Rectal smooth muscle tissue (tissue), 1 donor: ENCODE measurements around the gene FAM120A.

Experiments
- H3K27ac ChIP-seq: one replicate; pipeline ENCODE4 v1.7.0; 2013; ENCODE audit warnings: low read depth, low read length, inconsistent platforms
- H3K27me3 ChIP-seq: one replicate; pipeline ENCODE4 v1.7.0; 2013; ENCODE audit warnings: low read length; ENCODE audit not compliant: control insufficient read depth, insufficient read depth
- H3K36me3 ChIP-seq: one replicate; pipeline ENCODE4 v1.7.0; 2013; ENCODE audit warnings: low read length; ENCODE audit not compliant: control insufficient read depth, insufficient read depth
- H3K4me1 ChIP-seq: one replicate; pipeline ENCODE4 v1.7.0; 2013; ENCODE audit warnings: low read length; ENCODE audit not compliant: control insufficient read depth, insufficient read depth
- H3K4me3 ChIP-seq: one replicate; pipeline ENCODE4 v1.7.0; 2013; ENCODE audit warnings: low read length
- H3K9ac ChIP-seq: one replicate; pipeline ENCODE4 v1.7.0; 2013; ENCODE audit warnings: low read length

FAM120A gene

DNA sequence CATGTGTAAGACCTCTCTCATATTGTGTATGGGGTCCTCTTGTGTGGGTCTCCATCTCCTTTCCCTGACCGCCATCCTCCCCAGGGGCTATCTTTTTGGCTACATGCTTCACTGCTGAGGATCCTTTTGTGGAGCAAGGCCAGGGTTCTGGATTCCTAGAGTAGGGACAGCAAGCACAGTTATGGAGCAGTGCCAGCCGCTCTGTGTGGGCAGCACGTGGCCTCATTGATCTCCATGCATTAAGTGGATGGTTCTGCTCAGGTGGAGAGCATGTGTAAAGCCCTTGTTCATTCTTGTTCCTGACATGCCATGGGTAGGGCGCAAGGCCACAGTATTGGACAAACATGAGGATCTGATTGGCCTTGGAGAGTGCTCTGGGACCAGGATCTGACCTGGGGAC is 133.8 kb downstream of the FAM120A start:
- H3K36me3 ChIP-seq = no peaks in the 10 kb centered on the region
- H3K4me3 ChIP-seq = no peak overlapping the region
- peaks cover 10% of the 10 kb centered on the region for H3K4me1 ChIP-seq
- no peak overlapping the region for H3K27ac ChIP-seq
- H3K9ac ChIP-seq = no peak overlapping the region
- no peaks in the 10 kb centered on the region for H3K27me3 ChIP-seq

DNA sequence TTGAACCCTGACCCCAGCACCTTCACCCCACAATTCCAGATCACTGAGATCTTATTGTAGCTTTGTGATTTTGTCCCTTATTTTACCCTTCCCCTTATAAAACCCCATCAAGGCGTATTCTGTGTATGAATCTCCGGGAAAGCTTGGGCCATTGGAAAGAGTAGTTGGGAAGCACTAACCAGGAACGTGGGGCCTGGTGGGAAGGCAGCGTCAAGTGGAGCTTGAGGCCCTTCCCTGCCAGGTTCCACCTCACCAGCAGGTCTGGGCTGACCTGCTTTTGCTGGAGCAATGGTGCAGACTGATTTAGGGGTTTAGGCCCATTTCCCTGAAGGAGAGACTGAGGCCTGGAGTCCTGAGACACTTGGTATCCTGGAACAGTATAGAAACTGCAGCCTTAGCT is 134.2 kb downstream of the FAM120A start:
- H3K9ac ChIP-seq = no peak overlapping the region
- H3K27me3 ChIP-seq = no peaks in the 10 kb centered on the region
- no peak overlapping the region for H3K4me3 ChIP-seq
- H3K27ac ChIP-seq = no peak overlapping the region
- H3K36me3 ChIP-seq = no peaks in the 10 kb centered on the region
- peaks cover 9% of the 10 kb centered on the region for H3K4me1 ChIP-seq

DNA sequence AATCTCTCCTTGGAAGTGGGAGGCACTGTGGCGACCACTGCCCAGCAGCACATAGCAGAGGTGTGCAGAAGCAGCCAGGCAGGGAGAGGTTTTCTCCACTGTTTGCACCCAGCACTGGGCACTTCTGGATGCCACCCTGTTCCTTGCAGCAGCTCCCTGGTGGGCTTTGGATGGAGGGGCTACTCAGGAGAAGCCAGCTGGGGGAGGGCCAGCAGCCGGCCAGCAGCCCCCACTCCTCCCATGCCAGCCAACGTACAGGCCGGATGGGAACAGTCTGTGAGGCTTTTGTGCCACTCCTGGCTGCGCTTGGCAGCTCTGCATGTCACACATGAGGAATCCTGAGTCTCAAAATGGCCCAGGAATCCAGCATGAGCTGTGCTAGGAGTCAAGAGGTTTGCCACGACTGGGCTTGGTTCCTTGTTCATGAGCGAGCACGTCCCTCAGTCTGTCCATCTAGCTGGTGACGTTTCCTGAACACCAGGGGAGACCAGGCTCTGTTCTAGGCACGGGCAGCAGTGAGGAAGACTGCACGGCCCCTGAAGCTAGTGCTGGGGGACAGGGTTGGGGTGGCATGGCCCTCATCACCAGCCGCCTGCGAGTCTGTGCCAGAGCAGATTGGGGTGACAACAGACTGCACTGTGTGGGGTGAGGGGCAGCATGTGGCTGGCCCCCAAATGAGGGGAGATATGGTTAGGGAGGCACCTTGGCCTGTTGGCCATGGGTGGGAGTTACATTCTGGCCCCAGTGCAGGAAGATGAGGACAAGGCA is 135.0 kb downstream of the FAM120A start:
- H3K4me3 ChIP-seq = no peak overlapping the region
- no peak overlapping the region for H3K27ac ChIP-seq
- H3K4me1 ChIP-seq = peaks cover 3% of the 10 kb centered on the region
- H3K36me3 ChIP-seq = no peaks in the 10 kb centered on the region
- no peak overlapping the region for H3K9ac ChIP-seq
- no peaks in the 10 kb centered on the region for H3K27me3 ChIP-seq

DNA sequence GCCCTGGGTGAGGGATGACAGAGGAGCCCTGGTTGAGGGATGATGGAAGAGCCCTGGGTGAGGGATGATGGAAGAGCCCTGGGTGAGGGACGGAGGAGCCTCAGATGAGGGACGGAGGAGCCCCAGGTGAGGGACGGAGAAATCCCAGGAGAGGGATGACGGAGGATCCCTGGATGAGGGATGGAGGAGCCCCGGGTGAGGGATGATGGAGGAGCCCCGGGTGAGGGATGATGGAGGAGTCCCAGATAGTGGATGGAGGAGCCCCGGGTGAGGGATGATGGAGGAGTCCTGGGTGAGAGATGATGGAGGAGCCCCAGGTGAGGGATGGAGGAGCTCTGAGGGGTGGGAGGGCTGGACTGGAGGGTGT is 135.8 kb downstream of the FAM120A start:
- H3K4me1 ChIP-seq = peaks cover 3% of the 10 kb centered on the region

DNA sequence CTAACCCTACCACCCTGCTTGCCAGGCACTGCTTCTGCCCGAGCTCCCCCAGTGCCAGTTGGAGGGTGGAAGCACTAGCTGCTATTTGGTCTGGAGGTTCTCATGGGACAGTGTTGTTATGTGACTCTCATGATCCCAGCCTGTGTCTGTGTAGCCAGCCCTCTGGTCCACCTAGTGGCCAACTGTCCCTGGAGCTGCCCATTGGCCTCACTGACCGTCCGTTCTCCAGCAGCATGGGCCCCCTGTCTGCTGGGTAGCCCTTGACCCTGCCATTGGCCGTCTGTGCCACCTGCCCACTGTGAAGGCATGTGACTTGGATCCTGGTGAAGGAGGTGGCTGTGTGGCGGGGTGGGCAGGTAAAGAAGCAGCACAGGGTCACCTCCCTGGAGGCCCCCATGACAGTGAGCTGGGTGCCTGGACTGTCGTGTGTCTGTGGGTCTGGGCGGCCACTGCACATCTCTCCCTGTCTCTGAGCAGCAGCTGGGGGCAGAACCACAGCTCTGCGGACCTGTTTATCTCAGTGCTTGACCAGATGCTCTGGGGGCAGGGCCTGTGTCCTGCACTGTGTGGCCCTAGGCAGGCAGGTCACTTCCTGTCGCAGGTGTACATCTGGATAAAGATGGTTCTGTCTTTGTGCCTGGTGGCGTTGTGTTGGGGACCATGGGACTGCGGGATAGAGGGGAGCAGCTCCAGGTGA is 136.3 kb downstream of the FAM120A start:
- H3K9ac ChIP-seq = no peak overlapping the region
- H3K36me3 ChIP-seq = no peaks in the 10 kb centered on the region
- no peaks in the 10 kb centered on the region for H3K27me3 ChIP-seq
- H3K4me3 ChIP-seq = no peak overlapping the region
- peaks cover 3% of the 10 kb centered on the region for H3K4me1 ChIP-seq
- H3K27ac ChIP-seq = no peak overlapping the region

More for the DNA sequence above, 135.8 kb downstream of the FAM120A start:
- Histone ChIP-seq H3K4me3 (no peak overlapping the region), H3K27me3 (no peaks in the 10 kb centered on the region), H3K36me3 (no peaks in the 10 kb centered on the region), H3K27ac (no peak overlapping the region), H3K9ac (no peak overlapping the region)

DNA sequence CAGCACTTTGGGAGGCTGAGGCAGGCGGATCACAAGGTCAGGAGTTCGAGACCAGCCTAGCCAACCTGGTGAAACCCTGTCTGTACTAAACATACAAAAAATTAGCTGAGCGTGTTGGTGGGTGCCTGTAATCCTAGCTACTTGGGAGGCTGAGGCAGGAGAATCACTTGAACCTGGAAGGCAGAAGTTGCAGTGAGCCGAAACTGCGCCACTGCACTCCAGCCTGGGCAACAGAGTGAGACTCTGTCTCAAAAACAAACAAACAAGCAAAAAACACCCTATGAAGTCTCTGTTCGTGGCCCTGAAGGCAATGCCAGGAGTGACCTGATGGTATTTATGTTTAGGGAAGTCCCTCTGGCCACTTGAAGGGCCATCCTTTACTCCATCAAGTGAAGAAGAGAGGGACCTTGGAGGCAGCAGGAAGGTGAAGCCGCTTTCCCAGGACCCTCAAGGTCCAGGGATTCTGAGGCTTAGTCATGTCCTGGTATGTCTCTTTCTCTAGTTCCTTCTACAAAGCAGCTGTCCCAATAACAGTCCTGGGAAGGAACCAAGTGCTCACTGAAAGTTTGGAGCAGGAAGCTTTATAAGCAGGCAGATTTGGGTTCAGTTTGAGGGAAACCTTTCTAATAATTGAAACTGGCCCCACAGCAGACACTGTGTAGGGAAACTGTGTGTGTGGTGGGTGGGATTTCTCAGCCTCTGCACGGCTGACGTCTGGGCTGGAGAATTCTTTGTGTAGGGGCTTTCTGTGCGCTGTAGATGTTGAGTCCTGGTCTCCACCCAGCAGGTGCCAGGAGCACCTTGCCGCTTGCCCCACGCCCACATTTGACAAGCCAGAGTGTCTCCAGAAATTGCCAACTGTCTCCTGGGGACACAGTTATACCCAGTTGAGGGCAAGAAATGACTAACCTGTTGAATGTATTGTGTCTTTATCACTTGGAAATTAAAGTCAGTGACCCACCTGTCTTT is 137.4 kb downstream of the FAM120A start:
- H3K27me3 ChIP-seq = no peaks in the 10 kb centered on the region
- peaks cover 3% of the 10 kb centered on the region for H3K4me1 ChIP-seq
- no peak overlapping the region for H3K27ac ChIP-seq
- H3K36me3 ChIP-seq = no peaks in the 10 kb centered on the region
- H3K9ac ChIP-seq = no peak overlapping the region
- no peak overlapping the region for H3K4me3 ChIP-seq

DNA sequence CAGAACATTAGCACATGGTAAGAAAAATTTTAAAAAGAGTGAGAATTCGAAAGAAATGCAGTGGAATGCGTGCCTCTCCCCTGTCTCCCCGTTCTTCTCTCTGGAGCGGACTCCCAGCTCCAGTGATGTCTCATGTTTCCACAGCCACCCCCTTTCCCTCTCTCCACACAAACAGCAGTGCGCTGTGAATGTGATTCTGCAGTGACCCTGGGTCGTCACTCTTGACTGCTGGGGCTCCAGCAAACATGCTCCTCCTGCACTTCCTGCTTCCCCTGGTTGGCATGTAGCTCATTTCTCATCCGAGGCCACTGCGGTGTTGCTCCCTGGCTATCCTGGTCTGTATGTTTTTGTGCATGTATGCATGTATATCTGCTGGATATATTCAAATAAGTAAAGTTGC is 138.2 kb downstream of the FAM120A start:
- H3K36me3 ChIP-seq = no peaks in the 10 kb centered on the region
- no peaks in the 10 kb centered on the region for H3K27me3 ChIP-seq
- no peak overlapping the region for H3K27ac ChIP-seq
- peaks cover 3% of the 10 kb centered on the region for H3K4me1 ChIP-seq
- H3K4me3 ChIP-seq = no peak overlapping the region
- no peak overlapping the region for H3K9ac ChIP-seq

DNA sequence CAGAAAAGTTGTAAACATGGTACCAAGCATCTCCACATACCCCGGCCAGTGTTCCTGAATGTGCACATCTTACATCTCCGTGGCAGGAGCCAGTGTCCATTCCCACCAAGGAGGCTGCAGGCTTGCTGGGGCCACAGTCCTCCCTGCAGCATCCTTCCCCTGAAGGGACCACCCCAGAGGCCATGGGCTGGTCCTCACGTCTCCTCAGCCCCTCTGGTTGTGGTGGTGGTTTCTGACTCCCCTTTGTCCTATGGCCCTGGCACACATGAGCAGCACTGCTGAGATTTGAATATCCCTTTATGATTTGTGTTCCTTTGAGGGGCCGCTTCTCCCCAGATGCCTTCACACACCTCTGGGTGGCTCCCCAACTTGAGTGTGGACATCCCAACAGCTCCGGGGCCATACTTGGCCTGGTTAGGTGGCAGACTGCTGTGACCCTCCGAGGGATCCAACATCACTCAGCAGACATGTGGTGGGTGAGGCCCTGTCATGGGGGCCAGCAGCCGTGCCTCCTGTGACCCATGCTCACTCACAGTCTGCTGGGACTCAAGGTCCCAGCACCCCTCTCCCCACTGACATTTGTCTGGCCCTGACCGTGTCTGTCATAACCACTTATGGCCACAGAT is 139.2 kb downstream of the FAM120A start:
- H3K27ac ChIP-seq = no peak overlapping the region
- H3K27me3 ChIP-seq = no peaks in the 10 kb centered on the region
- H3K4me1 ChIP-seq = peaks cover 3% of the 10 kb centered on the region
- H3K4me3 ChIP-seq = no peak overlapping the region
- H3K9ac ChIP-seq = no peak overlapping the region
- no peaks in the 10 kb centered on the region for H3K36me3 ChIP-seq

DNA sequence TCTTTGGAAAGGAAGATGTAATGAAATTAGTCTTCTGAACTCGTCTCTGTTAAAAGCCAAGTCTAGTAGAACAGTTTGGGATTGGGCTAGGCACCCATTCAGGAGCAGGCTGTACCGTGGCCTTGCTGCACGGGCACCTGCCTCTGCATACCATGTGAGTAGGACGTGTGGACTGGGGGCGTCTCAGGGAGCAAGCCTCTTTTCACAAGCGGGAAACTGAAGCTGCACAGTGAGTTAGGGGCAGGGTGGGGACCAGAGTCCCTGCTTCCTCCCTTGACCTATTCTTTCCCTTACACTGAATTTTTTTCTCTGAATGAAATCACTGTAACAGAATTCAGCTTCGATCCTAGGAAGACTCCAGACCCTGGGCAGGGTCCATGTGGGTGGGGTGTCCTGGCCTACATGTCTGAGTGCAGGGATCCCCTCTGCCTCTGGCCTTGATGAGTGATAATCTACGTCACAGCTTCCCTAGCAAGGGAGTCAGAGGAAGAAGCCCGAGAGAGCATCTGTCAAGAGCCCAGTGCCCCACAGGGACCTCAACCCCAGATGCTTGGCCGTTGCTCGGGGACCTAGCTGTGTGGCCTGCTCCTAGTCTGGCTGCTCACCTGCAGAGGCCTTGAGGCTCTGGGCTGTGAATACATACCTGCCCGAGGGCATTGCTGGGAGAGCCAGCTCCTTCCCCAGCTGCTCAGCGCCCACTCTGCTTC is 140.0 kb downstream of the FAM120A start:
- no peak overlapping the region for H3K27ac ChIP-seq
- no peaks in the 10 kb centered on the region for H3K36me3 ChIP-seq
- no peak overlapping the region for H3K9ac ChIP-seq
- H3K4me3 ChIP-seq = no peak overlapping the region
- no peaks in the 10 kb centered on the region for H3K27me3 ChIP-seq
- H3K4me1 ChIP-seq = peaks cover under 1% of the 10 kb centered on the region

DNA sequence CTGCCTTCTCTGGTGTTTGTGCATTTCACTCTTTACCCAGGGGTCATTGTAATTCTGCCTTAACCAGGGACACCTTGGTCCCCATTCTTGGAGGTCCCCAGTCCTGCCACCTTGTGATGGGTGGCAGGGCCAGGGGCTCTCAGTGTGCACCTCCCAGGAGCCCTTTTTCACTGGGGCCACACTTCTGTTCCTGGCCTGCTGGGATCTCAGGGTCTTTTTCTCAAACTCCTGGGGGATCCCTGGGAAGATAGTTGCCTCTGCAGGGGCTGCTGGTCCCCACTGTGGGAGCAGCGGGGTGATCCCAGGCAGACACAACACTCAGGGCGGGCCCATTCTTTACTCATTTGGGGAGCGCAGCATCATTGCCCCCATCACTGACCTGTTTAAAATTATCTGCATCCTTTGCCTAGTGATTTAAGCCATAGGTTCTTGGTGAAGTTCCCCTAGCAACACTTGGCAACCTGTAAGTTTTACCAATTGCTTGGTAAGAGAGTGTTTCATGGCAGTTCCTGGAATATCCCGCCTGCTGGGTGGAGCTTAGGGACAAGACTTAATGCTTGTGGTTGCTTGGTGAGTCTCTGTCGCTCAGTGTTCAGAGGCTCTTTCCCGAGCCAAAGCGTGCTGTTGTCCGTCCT is 140.6 kb downstream of the FAM120A start:
- no peak overlapping the region for H3K4me3 ChIP-seq
- no peaks in the 10 kb centered on the region for H3K27me3 ChIP-seq
- no peaks in the 10 kb centered on the region for H3K4me1 ChIP-seq
- no peaks in the 10 kb centered on the region for H3K36me3 ChIP-seq
- no peak overlapping the region for H3K9ac ChIP-seq
- H3K27ac ChIP-seq = no peak overlapping the region

DNA sequence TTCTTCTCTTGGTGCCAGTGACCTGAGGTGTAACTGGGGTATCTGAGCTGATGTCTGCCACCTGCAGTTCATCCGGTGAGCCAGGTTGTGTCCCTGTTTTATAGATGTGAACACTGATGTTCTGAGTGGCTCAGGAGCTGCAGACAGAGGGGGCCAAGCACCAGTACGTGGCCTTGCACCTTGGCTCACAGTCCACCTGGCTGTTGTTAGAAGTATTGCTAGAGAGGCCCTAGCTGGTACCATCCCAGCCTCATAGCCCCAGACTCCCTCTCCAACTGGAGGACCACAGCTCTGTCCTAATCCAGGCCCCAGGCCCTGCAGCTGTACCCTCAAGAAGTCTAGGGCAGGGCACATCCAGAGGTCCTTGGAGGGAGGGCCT is 141.1 kb downstream of the FAM120A start:
- no peak overlapping the region for H3K9ac ChIP-seq
- H3K27ac ChIP-seq = no peak overlapping the region
- no peaks in the 10 kb centered on the region for H3K4me1 ChIP-seq
- H3K4me3 ChIP-seq = no peak overlapping the region
- H3K36me3 ChIP-seq = no peaks in the 10 kb centered on the region
- H3K27me3 ChIP-seq = no peaks in the 10 kb centered on the region
